Spinal cord (tissue), 10 donors: ENCODE data around the gene AGRN. TPM values are rescaled to one million over a fixed set of nuclear protein-coding genes. Genes with fewer than 3 reads are reported as not detected.
A peak's percentile ranks its signal among the peaks of the same experiment; 100 is the strongest.
"Not testable (repeated sequence)": the region's sequence is repeated elsewhere in the genome, so short reads cannot be mapped to it uniquely, and the experiment has no call there.

Source experiments
- DNase-seq, 6 donors: peaks; one replicate each; pipeline versions ENCODE4 v3.0.0 to v3.0.0-alpha.2; 2013 to 2015; ENCODE audit warnings: low spot score in 6 of 6, low read depth in 4 of 6
- H3K27ac ChIP-seq: one replicate; pipeline ENCODE4 v1.5.1; 2013; ENCODE audit warnings: low read depth, low read length, control low read depth
- H3K27me3 ChIP-seq: one replicate; pipeline ENCODE4 v1.6.1; 2013; ENCODE audit warnings: low read length; ENCODE audit not compliant: control insufficient read depth, insufficient read depth
- H3K36me3 ChIP-seq: one replicate; pipeline ENCODE4 v1.6.1; 2013; ENCODE audit warnings: low read length; ENCODE audit not compliant: control insufficient read depth, insufficient read depth
- H3K4me1 ChIP-seq: one replicate; pipeline ENCODE4 v1.6.1; 2013; ENCODE audit warnings: low read length; ENCODE audit not compliant: control insufficient read depth, insufficient read depth
- H3K4me3 ChIP-seq: one replicate; pipeline ENCODE4 v1.5.1; 2013; ENCODE audit warnings: low read depth, low read length, control low read depth
- H3K9me3 ChIP-seq: one replicate; pipeline ENCODE4 v1.6.1; 2013; ENCODE audit warnings: low read length; ENCODE audit not compliant: control insufficient read depth, insufficient read depth
- WGBS: methylation state at CpG from one replicate; pipeline ENCODE4 v1.1.5; 2013; ENCODE audit warnings: missing lambda C conversion rate; ENCODE audit not compliant: insufficient coverage; 5-methylcytosine and 5-hydroxymethylcytosine counted together
- polyA plus RNA-seq, 2 donors: library from polyadenylated mRNA; unstranded; fragments of 120-200 nt; gene quantifications; one replicate each; pipeline ENCODE4 v1.2.1, GENCODE V29; 2013; ENCODE audit not compliant: insufficient read length in 2 of 2
- total RNA-seq, 2 donors: library from RNA; depleted of rRNA in 1 of 2; stranded (reverse); fragments of 120-200 nt in 1 of 2; fragments of >200 nt in 1 of 2; gene quantifications; one replicate each; pipeline versions ENCODE4 v1.2.3 to v1.2.4, GENCODE V29; 2013 to 2014
- donor health status: healthy.

The AGRN gene
- total and polyA plus RNA-seq, 4 donors, result 62.8 to 280 (median 175) TPM

DNA sequence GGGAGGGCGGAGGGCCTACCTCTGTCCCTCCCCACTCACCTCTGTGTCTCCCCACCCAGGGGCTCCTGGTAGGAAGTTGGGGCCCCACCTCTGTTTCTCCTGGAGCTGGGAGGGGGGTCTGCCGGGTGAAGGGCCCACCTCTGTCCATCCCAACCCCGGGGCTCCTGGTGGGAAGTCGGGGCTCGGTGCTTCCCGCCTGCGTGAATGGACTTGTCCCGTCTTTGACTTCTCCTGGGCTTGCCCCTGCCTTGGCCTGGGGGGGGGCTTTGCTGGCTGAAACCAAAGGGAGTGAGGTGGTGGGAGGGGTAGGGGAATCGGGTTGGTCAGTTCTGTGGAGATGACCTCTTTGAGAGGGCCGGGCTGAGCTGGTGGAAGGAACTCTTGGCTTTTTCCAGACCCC is 5.8 kb downstream of the AGRN start:
- 73% methylated on average over 7 of the region's 10 CpGs for WGBS
- DNase-seq, result no peak
- Histone ChIP-seq H3K4me3 (no peak overlapping the region), H3K4me1 (peaks cover 73% of the 10 kb centered on the region), H3K27ac (no peak overlapping the region), H3K27me3 (no peaks in the 10 kb centered on the region), H3K36me3 (peaks cover 74% of the 10 kb centered on the region), H3K9me3 (no peaks in the 10 kb centered on the region)

DNA sequence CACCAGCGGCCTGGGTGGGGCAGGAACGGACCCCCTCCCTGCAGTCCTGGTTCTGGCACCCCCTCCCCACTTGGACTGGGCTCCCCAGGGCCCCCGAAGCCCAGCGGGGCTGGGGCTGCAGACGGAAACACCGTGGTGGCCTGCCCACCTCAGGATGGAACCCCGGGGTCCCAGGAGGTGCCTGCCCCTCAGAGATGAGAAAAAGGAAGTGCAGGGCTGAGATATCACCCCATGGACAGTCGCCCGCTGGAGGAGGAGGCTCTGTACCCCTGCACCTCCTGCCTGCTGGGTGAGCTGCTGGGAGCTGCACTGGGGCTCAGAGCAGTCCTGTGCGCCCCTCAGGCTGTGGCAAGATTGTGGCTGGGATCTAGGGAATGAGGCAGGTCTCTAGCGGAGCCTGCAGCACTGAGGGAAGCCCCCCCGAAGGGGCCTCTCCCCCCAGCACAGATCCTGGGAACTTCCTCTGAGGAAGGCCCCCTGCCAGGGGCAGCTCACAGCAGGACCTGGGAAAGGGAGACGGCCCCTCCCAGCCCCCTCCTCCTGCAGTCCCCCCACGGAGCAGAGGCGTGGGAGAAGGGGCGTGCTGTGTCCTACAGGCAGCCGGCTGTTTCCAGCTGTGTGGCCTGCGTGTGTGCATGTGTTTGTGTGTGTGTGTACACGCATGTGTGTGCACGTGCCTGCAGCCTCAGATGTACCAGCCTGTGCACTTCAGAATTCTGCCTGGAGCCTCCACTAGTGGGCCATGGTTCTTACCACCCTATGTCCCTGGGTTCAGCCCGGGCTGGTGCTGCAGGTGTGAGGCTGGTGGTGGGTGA is 6.9 kb downstream of the AGRN start:
- no peaks in the 10 kb centered on the region for H3K9me3 ChIP-seq
- H3K27me3 ChIP-seq, result no peaks in the 10 kb centered on the region
- no peak for DNase-seq
- H3K4me3 ChIP-seq, result no peak overlapping the region
- WGBS, result 50% methylated on average over 18 of the region's 21 CpGs
- H3K36me3 ChIP-seq, result peaks cover 74% of the 10 kb centered on the region
- no peak overlapping the region for H3K27ac ChIP-seq
- H3K4me1 ChIP-seq, result peaks cover 73% of the 10 kb centered on the region

DNA sequence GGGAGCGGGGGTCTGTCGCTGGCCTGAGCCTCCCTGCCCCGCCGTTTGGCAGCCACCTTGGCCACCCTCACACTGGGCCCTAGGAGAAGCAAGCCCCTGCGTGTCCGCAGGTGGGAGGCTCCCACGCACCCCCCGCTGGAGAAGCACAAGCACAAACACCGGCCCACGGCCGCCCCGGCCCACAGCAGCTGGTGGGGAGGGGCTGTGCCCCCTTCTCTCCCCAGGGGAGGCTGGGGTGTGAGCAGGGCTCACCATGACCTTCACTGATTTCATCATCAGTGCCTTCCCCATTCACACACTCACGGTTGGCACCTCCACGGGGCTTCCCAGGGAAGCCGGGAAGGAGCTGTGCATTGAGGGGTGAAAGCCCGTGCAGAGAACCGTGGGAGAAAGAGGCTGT is 7.9 kb downstream of the AGRN start:
- no peak overlapping the region for H3K27ac ChIP-seq
- WGBS, result 78% methylated on average over 8 of the region's 17 CpGs
- H3K4me1 ChIP-seq, result peaks cover 73% of the 10 kb centered on the region
- no peak overlapping the region for H3K4me3 ChIP-seq
- DNase-seq, result no peak
- peaks cover 73% of the 10 kb centered on the region for H3K36me3 ChIP-seq
- no peaks in the 10 kb centered on the region for H3K9me3 ChIP-seq
- H3K27me3 ChIP-seq, result no peaks in the 10 kb centered on the region

GRCh38 chr1:1030867-1031658 is 11.1 kb downstream of the AGRN start:
- H3K27me3 ChIP-seq, H3K27ac ChIP-seq: not testable (repeated sequence)
- peak in 1 of 6 donors; percentile 32 for DNase-seq

DNA sequence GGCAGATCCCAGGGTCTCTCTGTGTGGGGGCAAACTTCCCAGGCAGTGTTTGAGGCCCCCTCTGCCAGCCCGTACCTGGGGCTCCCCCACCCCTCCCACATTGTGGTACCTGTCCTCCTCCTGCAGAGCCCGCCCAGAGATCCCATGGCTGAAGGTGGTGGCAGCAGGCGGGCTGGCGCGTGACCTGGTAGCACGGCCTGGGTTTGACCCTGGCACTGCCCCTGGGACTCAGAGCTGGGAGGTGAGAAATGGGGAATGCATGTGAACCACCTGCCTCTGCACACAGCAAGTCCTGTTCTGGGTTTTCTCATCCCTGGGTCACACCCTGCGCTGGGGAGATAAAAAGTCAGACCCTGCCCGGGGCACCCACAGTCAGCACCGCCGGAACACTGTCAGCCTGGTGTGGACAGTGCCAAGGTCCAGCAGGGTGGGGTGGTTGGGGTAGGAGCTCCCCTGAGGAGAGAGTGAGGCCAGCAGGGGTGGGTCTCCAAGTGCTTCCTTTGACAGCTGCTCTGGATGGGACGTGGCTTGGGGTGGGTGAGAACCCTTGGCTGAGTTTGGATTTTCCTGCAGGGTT is 11.8 kb downstream of the AGRN start:
- H3K4me1 ChIP-seq, result peaks cover 62% of the 10 kb centered on the region
- no peak overlapping the region for H3K27ac ChIP-seq
- H3K4me3 ChIP-seq, result no peak overlapping the region
- no peak for DNase-seq
- no peaks in the 10 kb centered on the region for H3K9me3 ChIP-seq
- WGBS, result 84% methylated on average over 9 of the region's 11 CpGs
- H3K27me3 ChIP-seq, result peaks cover 2% of the 10 kb centered on the region
- H3K36me3 ChIP-seq, result peaks cover 56% of the 10 kb centered on the region

More at GRCh38 chr1:1030867-1031658, 11.1 kb downstream of the AGRN start:
- H3K36me3 ChIP-seq, result peaks cover 56% of the 10 kb centered on the region
- H3K4me1 ChIP-seq, result peaks cover 63% of the 10 kb centered on the region
- not testable (repeated sequence) for H3K4me3 ChIP-seq, H3K9me3 ChIP-seq
- 46% methylated on average over 7 of the region's 7 CpGs for WGBS

DNA sequence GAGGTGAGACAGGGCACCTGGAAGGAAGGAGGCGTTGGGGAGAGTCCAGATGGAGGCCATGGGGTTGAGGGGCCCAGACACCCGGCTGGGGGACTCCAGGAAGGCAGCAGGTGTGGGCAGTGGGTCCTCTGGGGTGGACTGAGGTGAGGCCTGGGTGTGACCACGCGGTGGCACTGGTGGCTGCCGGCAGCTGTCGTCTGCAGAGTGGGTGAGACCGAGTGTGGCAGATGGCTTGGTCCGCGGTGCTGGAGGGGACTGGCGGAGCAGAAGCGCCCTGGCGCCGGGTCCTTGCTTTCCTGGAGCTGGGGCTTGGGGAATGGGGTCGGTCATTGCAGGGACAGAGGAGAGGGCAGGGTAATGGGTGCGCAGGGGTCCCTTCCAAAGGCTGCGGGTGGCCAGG is 12.5 kb downstream of the AGRN start:
- Histone ChIP-seq H3K4me1 (peaks cover 60% of the 10 kb centered on the region), H3K27ac (no peak overlapping the region), H3K27me3 (peaks cover 2% of the 10 kb centered on the region), H3K36me3 (peaks cover 56% of the 10 kb centered on the region), H3K9me3 (no peaks in the 10 kb centered on the region), H3K4me3 (peak overlapping the region; percentile 29)
- DNase-seq, result peak in 2 of 6 donors; percentile 65 to 83
- 22% methylated on average over 16 of the region's 16 CpGs for WGBS

- peak in 5 of 6 donors; percentile 75 to 97 (median 86) for DNase-seq
- peaks cover 2% of the 10 kb centered on the region for H3K27me3 ChIP-seq
- no peak overlapping the region for H3K27ac ChIP-seq
- H3K9me3 ChIP-seq, result no peaks in the 10 kb centered on the region
- peak overlapping the region; percentile 29 for H3K4me3 ChIP-seq
- peaks cover 56% of the 10 kb centered on the region for H3K4me1 ChIP-seq
- H3K36me3 ChIP-seq, result peaks cover 56% of the 10 kb centered on the region
- under 1% methylated on average over 73 of the region's 73 CpGs for WGBS
Observed at GRCh38 chr1:1033009-1033587, 13.2 kb downstream of the AGRN start.

GRCh38 chr1:1033731-1034438 is 14.0 kb downstream of the AGRN start:
- H3K27me3 ChIP-seq, result peaks cover 2% of the 10 kb centered on the region
- no peaks in the 10 kb centered on the region for H3K9me3 ChIP-seq
- H3K36me3 ChIP-seq, result peaks cover 59% of the 10 kb centered on the region
- peaks cover 64% of the 10 kb centered on the region for H3K4me1 ChIP-seq
- WGBS, result 1% methylated on average over 69 of the region's 71 CpGs
- peak in 2 of 6 donors; percentile 58 to 62 for DNase-seq
- peak overlapping the region; percentile 18 for H3K4me3 ChIP-seq
- no peak overlapping the region for H3K27ac ChIP-seq

DNA sequence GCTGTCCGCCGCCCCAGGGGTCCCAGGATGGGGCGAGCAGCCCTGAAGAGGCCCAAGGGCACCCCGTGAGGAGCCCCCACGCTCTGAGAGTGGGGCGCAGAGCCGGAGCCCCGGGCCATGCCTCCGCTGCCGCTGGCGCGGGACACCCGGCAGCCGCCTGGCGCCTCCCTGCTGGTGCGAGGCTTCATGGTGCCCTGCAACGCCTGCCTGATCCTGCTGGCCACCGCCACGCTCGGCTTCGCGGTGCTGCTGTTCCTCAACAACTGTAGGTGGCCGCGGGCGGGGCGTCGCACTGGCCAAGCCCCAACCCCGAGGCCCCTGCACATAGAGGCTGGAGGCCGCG is 14.5 kb downstream of the AGRN start:
- DNase-seq, result peak in 1 of 6 donors; percentile 41
- Histone ChIP-seq H3K4me1 (peaks cover 69% of the 10 kb centered on the region), H3K27me3 (peaks cover 2% of the 10 kb centered on the region), H3K36me3 (peaks cover 59% of the 10 kb centered on the region), H3K4me3 (peak overlapping the region; percentile 18), H3K9me3 (no peaks in the 10 kb centered on the region), H3K27ac (no peak overlapping the region)
- 37% methylated on average over 30 of the region's 30 CpGs for WGBS
